Esophagus muscularis mucosa (tissue), 4 donors: ENCODE results near the gene HM13.
A peak's percentile ranks its signal among the peaks of the same experiment; 100 is the strongest.
"Not testable (repeated sequence)": the region's sequence is repeated elsewhere in the genome, so short reads cannot be mapped to it uniquely, and the experiment has no call there.

Experiments used
- CTCF ChIP-seq, 3 experiments: fragments of 200-600 bp in 2 of 3; fragments of 450-650 bp in 1 of 3; sonication (generic) in 2 of 3; IDR thresholded peaks; one replicate each; pipeline ENCODE4 v1.5.1; 2017 to 2019; ENCODE audit warnings: antibody characterized with exemption in 3 of 3, mild to moderate bottlenecking in 2 of 3, moderate library complexity in 1 of 3
- EP300 ChIP-seq: sonication (generic); formaldehyde crosslinking; IDR thresholded peaks from one replicate; pipeline ENCODE4 v1.6.1; 2017; ENCODE audit warnings: antibody characterized with exemption
- POLR2A ChIP-seq: fragments of 450-650 bp; IDR thresholded peaks from one replicate; pipeline ENCODE4 v1.6.1; 2017; ENCODE audit warnings: antibody characterized with exemption, moderate library complexity, mild to moderate bottlenecking, low read depth
- POLR2AphosphoS5 ChIP-seq, 2 donors: sonication (generic); formaldehyde crosslinking; IDR thresholded peaks; one replicate each; pipeline ENCODE4 v1.6.1; 2017; ENCODE audit warnings: antibody characterized with exemption in 2 of 2

GRCh38 chr20:31502884-31503673 is 11.2 kb upstream of the HM13 start:
- TF ChIP-seq CTCF (IDR thresholded peaks at IDR 0.05) (peak in 2 of 3 experiments; percentile 91 to 95), POLR2AphosphoS5 (IDR thresholded peaks at IDR 0.05) (peak in 1 of 2 donors; percentile 47)
- TF ChIP-seq POLR2A, EP300: not testable (repeated sequence)
